Pancreas (tissue), 10 donors: ENCODE measurements around the gene SREBF2. TPM values are rescaled to one million over a fixed set of nuclear protein-coding genes. Genes with fewer than 3 reads are reported as not detected.

ENCODE experiments used
- ATAC-seq, 4 donors: fragments of 200-7000 bp; cut with Tn5 transposase; one replicate each; pipeline versions ENCODE4 v1.8.0 to v1.9.1; 2020; ENCODE audit warnings: mild to moderate bottlenecking in 4 of 4, moderate library complexity in 4 of 4
- DNase-seq, 6 donors: peaks; one replicate each; pipeline ENCODE4 v3.0.0-alpha.2; 2020
- FAIRE-seq: peaks from 2 replicates; lab custom pipeline; 2012; peaks lifted over from hg19 to GRCh38; lab: Jason Lieb, UNC
- H3K27ac ChIP-seq, 4 donors: fragments of 200-600 bp; sonication (generic); 1 replicate in 3 of 4; 2 replicates in 1 of 4; pipeline versions ENCODE4 v1.5.0 to v1.8.0; 2020
- H3K27me3 ChIP-seq, 4 donors: fragments of 200-600 bp; one replicate each; pipeline ENCODE4 v1.8.0; 2021
- H3K36me3 ChIP-seq, 3 donors: fragments of 200-600 bp; sonication (generic) in 1 of 3; one replicate each; pipeline versions ENCODE4 v1.5.0 to v1.8.0; 2020 to 2021
- H3K4me1 ChIP-seq, 3 donors: fragments of 200-600 bp; one replicate each; pipeline ENCODE4 v1.8.0; 2021
- H3K4me3 ChIP-seq, 4 donors: fragments of 200-600 bp; sonication (generic) in 2 of 4; one replicate each; pipeline versions ENCODE4 v1.5.0 to v1.8.0; 2020 to 2021
- H3K9me3 ChIP-seq, 4 donors: fragments of 200-600 bp; one replicate each; pipeline ENCODE4 v1.8.0; 2021
- WGBS, 2 donors: extraction: QIAGEN DNeasy Blood & Tissue Kit; methylation state at CpG; one replicate each; pipeline ENCODE4 v1.1.7; 2013; 5-methylcytosine and 5-hydroxymethylcytosine counted together
- intact Hi-C, 3 donors: fragments of 100-400 bp; cut with DNase I; formaldehyde crosslinking; loops; one replicate each; pipeline versions ENCODE4 v1.11.1 to v1.14.2; 2022
- polyA plus RNA-seq, 2 donors: library from polyadenylated mRNA; stranded (reverse); fragments of 200-250 nt; gene quantifications; one replicate each; pipeline ENCODE4 v1.2.3, GENCODE V29; 2013
- total RNA-seq, 6 donors: library from RNA; stranded (reverse); fragmentation: NEBNext Ultra II Directional in 4 of 6; extraction: Animal tissue kit (Norgen Biotek cat#: 25700) in 4 of 6; gene quantifications; one replicate each; pipeline versions ENCODE4 v1.2.1 to v1.2.4, GENCODE V29; 2021 to 2023
- TF ChIP-seq, protein P1 (sequence below), 4 donors: fragments of 200-600 bp; sonication (generic) in 3 of 4; IDR thresholded peaks; one replicate each; pipeline versions ENCODE4 v1.5.0 to v1.8.0; 2021; ENCODE audit warnings: antibody characterized with exemption in 4 of 4
- donor health status: healthy with polysubstance abuse.
- donor health status: DM: no; HTN: no; CAD: no; lungs with moderate emphysema.
- donor health status: DM: no; HTN: no; CAD: no.
- donor health status: control.
- donor health status: control.
- donor health status: Bipolar disorder and iron deficiency.
- donor health status: DM: yes; HTN: yes; CAD: no.
- donor health status: DM: no; HTN: no; CAD: no.
- donor health status: DM: no; HTN: no; CAD: no.
- donor health status: DM: yes; HTN: yes; CAD: no.

SREBF2 gene
- total and polyA plus RNA-seq, 8 donors = 28.2 to 44.8 (median 34.6) TPM

DNA sequence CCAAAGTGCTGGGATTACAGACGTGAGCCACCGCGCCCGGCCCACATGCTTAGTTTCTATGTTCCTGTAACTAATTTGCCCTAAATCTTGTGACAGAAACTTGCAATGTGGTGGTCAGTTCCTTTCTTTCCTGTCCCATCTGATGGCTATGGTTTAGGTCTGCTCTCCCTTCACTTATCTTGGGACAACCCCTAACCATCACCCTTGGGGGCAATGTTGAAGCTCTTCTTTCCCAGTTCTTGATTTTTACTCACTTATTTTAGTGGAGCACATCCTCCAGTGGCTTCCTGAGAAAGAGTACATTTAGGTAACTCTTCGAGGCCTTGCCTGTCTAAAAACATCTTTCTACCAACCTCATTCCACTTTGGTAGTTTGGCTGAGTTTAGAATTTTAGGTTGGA, 7.3 kb downstream of the SREBF2 start:
- Histone ChIP-seq H3K27ac (no peak overlapping the region), H3K4me1 (peaks cover 25 to 40% (median 33%) of the 10 kb centered on the region in 3 donors), H3K27me3 (no peaks in the 10 kb centered on the region), H3K4me3 (no peak overlapping the region), H3K36me3 (no peaks in the 10 kb centered on the region), H3K9me3 (no peaks in the 10 kb centered on the region)
- ATAC-seq (no peak), DNase-seq (no peak), FAIRE-seq (no peak)
- TF ChIP-seq, protein P1, sequence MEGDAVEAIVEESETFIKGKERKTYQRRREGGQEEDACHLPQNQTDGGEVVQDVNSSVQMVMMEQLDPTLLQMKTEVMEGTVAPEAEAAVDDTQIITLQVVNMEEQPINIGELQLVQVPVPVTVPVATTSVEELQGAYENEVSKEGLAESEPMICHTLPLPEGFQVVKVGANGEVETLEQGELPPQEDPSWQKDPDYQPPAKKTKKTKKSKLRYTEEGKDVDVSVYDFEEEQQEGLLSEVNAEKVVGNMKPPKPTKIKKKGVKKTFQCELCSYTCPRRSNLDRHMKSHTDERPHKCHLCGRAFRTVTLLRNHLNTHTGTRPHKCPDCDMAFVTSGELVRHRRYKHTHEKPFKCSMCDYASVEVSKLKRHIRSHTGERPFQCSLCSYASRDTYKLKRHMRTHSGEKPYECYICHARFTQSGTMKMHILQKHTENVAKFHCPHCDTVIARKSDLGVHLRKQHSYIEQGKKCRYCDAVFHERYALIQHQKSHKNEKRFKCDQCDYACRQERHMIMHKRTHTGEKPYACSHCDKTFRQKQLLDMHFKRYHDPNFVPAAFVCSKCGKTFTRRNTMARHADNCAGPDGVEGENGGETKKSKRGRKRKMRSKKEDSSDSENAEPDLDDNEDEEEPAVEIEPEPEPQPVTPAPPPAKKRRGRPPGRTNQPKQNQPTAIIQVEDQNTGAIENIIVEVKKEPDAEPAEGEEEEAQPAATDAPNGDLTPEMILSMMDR (IDR thresholded peaks at IDR 0.05) = no peak
- intact Hi-C loops = no loop called here
- WGBS, 2 donors = 93 to 97% methylated on average over 5 of the region's 5 CpGs

DNA sequence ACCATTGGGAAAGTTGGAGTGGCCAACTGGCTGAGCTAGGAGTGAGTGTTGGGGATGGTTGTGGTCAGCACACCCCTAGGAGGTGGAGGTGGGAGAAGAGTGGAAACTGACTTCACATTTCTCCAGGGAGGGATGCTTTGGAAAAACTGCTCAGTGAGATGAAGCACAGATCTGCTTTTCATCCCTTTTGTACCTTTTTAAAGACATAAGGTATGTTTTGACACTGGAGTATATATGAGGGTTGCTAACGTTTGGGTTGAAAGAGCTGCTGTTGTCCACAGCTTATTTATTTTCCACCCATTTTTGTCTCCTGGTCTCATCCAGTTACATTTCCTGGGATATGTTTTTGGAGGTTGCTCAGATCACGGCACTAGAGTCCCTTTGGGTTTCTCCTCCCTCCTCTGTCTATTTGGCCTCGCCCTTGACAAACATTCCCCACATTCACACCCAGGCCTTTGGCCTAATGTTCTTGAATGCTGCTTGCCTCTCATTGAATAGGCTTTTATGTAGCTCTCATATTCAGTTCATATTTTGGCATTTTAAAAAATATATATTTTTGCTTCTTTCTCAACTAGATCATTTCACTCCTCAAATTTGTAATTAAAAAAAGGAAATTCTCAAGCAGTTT, 8.3 kb downstream of the SREBF2 start:
- Histone ChIP-seq H3K9me3 (no peaks in the 10 kb centered on the region), H3K36me3 (no peaks in the 10 kb centered on the region), H3K4me3 (no peak overlapping the region), H3K4me1 (peaks cover 32 to 47% (median 41%) of the 10 kb centered on the region in 3 donors), H3K27ac (peak overlapping the region in 1 of 4 donors; percentile 8), H3K27me3 (no peaks in the 10 kb centered on the region)
- intact Hi-C loops = no loop called here
- TF ChIP-seq, protein P1 (IDR thresholded peaks at IDR 0.05) = no peak
- WGBS, 2 donors = 47 to 51% methylated on average over 3 of the region's 3 CpGs
- ATAC-seq (no peak), DNase-seq (no peak), FAIRE-seq (no peak)

DNA sequence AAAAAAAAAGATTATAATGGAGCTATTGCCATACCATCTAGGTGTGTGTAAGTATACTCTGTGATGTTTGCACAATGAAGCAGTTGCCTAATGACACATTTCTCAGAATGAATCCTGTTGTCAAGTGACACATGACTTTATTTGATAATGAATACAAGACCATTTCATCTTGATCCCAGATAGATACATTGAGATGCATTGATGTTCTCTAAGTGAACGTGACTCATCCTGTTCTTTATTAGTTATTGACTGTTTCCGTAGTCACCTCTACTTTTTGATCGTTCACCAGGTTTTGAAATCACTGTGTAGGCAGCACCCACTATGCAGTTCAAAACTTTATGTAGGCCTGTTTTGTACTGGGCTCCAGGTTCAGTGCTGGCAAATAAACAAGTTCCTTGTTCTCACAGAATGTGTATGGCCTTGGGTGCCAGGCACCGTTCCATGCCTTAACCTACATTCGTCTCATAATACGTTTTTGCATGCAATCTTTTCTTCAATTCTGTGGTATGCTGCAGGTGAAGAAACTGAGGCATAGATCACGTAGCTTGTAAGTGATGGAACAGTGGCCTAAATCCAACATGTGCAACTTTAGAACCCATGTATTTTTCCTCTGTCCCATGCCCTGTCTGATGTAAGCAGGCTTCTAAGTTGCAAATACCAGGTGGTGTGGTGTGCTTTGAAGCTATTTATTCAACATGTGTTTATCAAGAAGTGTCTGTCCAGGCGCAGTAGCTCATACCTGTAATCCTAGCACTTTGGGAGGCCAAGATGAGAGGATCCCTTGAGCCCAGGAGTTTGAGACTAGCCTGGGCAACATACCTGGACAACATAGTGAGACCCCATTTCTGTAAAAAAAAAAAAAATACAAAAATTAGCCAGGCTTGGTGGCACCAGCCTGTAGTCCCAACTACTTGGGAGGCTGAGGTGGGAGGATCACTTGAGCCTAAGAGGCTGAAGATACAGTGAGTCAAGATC, 10.4 kb downstream of the SREBF2 start:
- DNase-seq (peak in 1 of 6 donors; percentile 43), FAIRE-seq (no peak), ATAC-seq (peak; percentile 54 to 72 (median 64))
- Histone ChIP-seq H3K4me3 (no peak overlapping the region), H3K36me3 (no peaks in the 10 kb centered on the region), H3K4me1 (peaks cover 32 to 51% (median 46%) of the 10 kb centered on the region in 3 donors), H3K27me3 (no peaks in the 10 kb centered on the region), H3K27ac (peak overlapping the region in 2 of 4 donors; percentile 34 to 61), H3K9me3 (no peaks in the 10 kb centered on the region)
- TF ChIP-seq, protein P1 (IDR thresholded peaks at IDR 0.05) = no peak
- 35 to 39% methylated on average over 8 of the region's 8 CpGs for WGBS, 2 donors
- intact Hi-C loops = no loop called here

DNA sequence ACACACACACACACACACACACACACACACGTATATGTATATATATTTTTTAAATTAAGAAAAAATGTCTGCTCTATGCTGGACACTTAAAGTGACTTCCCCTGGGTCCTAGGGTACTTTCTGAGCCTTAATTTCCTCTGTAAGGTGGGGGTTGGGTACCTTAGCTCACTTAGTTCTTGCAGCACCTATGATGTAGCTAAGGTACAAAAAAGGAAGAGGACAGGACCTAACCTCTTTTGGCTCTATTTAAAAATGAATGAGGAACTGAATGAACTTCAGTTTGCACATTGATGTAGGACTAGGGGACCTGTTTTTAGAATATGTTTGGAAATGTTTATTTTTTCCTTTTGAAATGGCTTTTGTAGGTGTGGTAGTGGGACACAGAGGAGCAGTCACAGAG, 11.1 kb downstream of the SREBF2 start:
- Histone ChIP-seq H3K27ac (peak overlapping the region in 1 of 4 donors; percentile 34), H3K9me3 (no peaks in the 10 kb centered on the region), H3K4me3 (no peak overlapping the region), H3K4me1 (peaks cover 32 to 51% (median 46%) of the 10 kb centered on the region in 3 donors), H3K36me3 (no peaks in the 10 kb centered on the region), H3K27me3 (no peaks in the 10 kb centered on the region)
- TF ChIP-seq, protein P1 (IDR thresholded peaks at IDR 0.05) = no peak
- 40 to 90% methylated on average over 1 of the region's 1 CpG for WGBS, 2 donors
- intact Hi-C loops = no loop called here
- FAIRE-seq (no peak), ATAC-seq (no peak), DNase-seq (no peak)
